ENCODE results near the gene ETFBKMT.
A peak's percentile ranks its signal among the peaks of the same experiment; 100 is the strongest.

The ETFBKMT gene

DNA sequence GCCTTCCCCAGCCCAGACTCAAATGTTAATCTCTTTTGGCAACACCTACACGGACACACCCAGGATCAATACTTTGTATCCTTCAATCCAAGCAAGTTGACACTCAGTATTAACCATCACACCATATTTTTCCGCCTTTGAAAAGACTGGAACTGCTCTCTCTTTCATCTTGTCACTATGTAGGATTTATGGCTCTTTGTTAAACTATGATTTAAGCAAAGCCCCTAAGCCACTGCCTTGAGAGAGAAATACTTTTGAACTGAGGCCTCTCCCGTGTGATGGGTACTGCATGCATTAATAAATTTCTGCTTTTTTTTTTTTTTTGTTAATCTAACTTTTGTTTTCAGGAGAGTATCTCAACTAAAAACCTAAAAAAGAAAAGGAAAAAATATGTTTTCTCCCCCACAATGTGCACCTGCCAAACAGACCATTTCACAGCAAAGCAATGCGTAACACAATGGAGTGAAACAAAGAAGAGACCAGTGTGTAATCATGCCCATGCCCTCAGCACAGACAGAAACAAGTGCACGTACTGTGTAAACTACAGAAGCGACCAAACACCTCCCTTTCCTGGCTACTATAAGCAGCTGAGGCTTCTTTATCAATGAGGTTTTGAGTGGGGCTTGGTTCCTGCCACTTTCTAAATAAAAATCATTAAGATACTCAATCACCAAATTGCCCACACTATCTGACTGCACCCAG, 28.3 kb upstream of the ETFBKMT start:
- Histone ChIP-seq H3K36me3 (ENCODE audit: control insufficient read depth in 2 of 2, insufficient read depth in 2 of 2, low read length in 2 of 2) (no peaks in the 10 kb centered on the region), H3K9ac (ENCODE audit: low read depth in 1 of 2, low read length in 2 of 2) (no peak overlapping the region), H3K27ac (ENCODE audit: low read depth in 2 of 2, low read length in 2 of 2) (no peak overlapping the region), H3K4me3 (ENCODE audit: low read length in 2 of 2) (no peak overlapping the region), H3K9me3 (ENCODE audit: control insufficient read depth in 2 of 2, low read length in 2 of 2) (no peaks in the 10 kb centered on the region), H3K4me1 (ENCODE audit: control insufficient read depth in 2 of 2, insufficient read depth in 2 of 2, low read length in 2 of 2) (no peaks in the 10 kb centered on the region), H3K27me3 (ENCODE audit: control insufficient read depth in 2 of 2, insufficient read depth in 2 of 2, low read length in 2 of 2) (no peaks in the 10 kb centered on the region)

DNA sequence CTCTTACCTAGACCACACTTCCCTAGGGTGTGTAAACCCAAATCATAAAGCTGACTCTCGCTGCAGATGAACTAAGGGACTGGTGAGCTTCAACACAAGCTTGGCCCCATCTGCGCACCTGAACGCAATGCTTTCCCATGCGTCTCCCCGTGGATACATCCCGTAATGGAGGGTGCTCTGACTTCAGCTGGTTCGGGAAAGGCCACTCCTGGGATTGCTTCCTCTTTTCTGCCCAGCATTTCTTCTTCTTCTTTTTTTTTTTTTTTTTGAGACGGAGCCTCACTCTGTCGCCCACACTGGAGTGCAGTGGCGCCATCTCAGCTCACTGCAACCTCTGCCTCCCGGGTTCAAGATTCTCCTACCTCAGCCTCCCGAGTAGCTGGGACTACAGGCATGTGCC, 27.7 kb upstream of the ETFBKMT start:
- no peak overlapping the region for H3K27ac ChIP-seq (ENCODE audit: low read depth in 2 of 2, low read length in 2 of 2)
- H3K36me3 ChIP-seq (ENCODE audit: control insufficient read depth in 2 of 2, insufficient read depth in 2 of 2, low read length in 2 of 2) = no peaks in the 10 kb centered on the region
- H3K9me3 ChIP-seq (ENCODE audit: control insufficient read depth in 2 of 2, low read length in 2 of 2) = no peaks in the 10 kb centered on the region

DNA sequence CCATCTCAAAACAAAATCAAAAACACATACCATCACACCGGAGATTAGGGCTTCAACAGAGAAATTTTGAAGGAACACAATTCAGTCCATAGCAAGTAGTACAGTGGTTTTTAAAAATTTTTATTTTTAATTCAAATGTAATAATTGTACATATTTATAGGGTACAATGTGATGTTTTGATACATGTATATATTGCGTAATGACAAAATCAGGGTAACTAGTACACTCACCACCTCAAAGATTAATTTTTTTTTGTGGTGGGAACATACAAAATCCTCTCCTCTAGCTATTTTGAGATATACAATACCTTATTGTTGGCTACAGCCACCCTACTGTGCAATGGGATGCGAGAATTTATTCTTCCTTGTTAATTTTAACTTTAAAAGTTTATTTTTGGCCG, 26.0 kb upstream of the ETFBKMT start:
- H3K27ac ChIP-seq (ENCODE audit: low read depth in 2 of 2, low read length in 2 of 2) = no peak overlapping the region

More for the DNA sequence above, 27.7 kb upstream of the ETFBKMT start:
- Histone ChIP-seq H3K4me1 (ENCODE audit: control insufficient read depth in 2 of 2, insufficient read depth in 2 of 2, low read length in 2 of 2) (peaks cover 0 to under 1% of the 10 kb centered on the region in 2 donors), H3K4me3 (ENCODE audit: low read length in 2 of 2) (no peak overlapping the region), H3K9ac (ENCODE audit: low read depth in 1 of 2, low read length in 2 of 2) (no peak overlapping the region), H3K27me3 (ENCODE audit: control insufficient read depth in 2 of 2, insufficient read depth in 2 of 2, low read length in 2 of 2) (no peaks in the 10 kb centered on the region)

DNA sequence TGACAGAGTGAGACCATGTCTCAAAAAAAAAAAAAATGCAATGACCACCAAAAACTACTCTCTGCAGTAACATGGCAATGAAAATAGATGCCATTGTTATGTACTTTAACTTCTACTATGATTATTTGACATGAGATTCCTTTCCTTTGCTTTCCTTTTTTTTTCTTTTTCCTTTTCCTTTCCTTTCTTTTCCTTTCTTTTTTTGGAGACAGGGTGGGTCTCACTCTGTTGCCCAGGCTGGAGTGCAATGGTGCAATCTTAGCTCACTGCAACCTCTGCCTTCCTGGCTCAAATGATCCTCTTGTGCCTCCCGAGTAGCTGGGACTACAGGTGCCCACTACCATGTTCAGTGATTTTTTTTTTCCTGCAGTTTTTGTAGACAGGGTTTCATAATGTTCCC, 24.9 kb upstream of the ETFBKMT start:
- H3K36me3 ChIP-seq (ENCODE audit: control insufficient read depth in 2 of 2, insufficient read depth in 2 of 2, low read length in 2 of 2) = no peaks in the 10 kb centered on the region
- H3K9me3 ChIP-seq (ENCODE audit: control insufficient read depth in 2 of 2, low read length in 2 of 2) = no peaks in the 10 kb centered on the region
- peaks cover 0 to 2% of the 10 kb centered on the region in 2 donors for H3K4me1 ChIP-seq (ENCODE audit: control insufficient read depth in 2 of 2, insufficient read depth in 2 of 2, low read length in 2 of 2)
- H3K27ac ChIP-seq (ENCODE audit: low read depth in 2 of 2, low read length in 2 of 2) = no peak overlapping the region
- no peak overlapping the region for H3K4me3 ChIP-seq (ENCODE audit: low read length in 2 of 2)
- H3K27me3 ChIP-seq (ENCODE audit: control insufficient read depth in 2 of 2, insufficient read depth in 2 of 2, low read length in 2 of 2) = no peaks in the 10 kb centered on the region
- H3K9ac ChIP-seq (ENCODE audit: low read depth in 1 of 2, low read length in 2 of 2) = no peak overlapping the region

More for the DNA sequence above, 26.0 kb upstream of the ETFBKMT start:
- peaks cover 0 to 2% of the 10 kb centered on the region in 2 donors for H3K4me1 ChIP-seq (ENCODE audit: control insufficient read depth in 2 of 2, insufficient read depth in 2 of 2, low read length in 2 of 2)
- no peaks in the 10 kb centered on the region for H3K9me3 ChIP-seq (ENCODE audit: control insufficient read depth in 2 of 2, low read length in 2 of 2)
- no peaks in the 10 kb centered on the region for H3K36me3 ChIP-seq (ENCODE audit: control insufficient read depth in 2 of 2, insufficient read depth in 2 of 2, low read length in 2 of 2)
- H3K27me3 ChIP-seq (ENCODE audit: control insufficient read depth in 2 of 2, insufficient read depth in 2 of 2, low read length in 2 of 2) = no peaks in the 10 kb centered on the region
- H3K9ac ChIP-seq (ENCODE audit: low read depth in 1 of 2, low read length in 2 of 2) = no peak overlapping the region
- H3K4me3 ChIP-seq (ENCODE audit: low read length in 2 of 2) = no peak overlapping the region

DNA sequence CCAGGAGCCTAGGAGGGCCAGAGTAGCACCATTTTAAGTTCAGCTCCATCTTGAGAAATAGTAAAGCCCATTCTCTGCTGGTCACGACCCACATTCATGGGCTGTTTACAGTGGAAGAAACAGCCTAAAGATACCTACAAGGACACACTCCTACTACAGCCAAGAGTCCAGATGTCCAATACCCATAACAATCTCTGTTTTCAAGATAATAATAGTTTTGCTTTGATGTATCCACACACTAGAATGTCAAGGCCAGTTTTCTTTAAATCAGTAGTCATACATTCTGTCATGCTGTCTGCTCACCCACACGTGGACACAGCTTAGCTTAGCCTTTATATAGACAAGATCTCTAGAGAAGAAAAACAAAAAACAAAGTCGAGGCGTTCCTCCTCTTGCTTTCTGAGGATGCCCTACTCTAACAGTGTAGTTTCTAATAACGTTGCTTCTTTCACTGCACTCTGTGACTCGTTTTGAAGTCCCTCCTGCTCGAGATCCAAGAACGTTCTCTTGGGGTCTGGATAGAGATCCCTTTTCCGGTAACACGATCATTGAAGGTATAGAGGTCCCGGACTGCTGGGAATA, 17.9 kb upstream of the ETFBKMT start:
- H3K9me3 ChIP-seq (ENCODE audit: control insufficient read depth in 2 of 2, low read length in 2 of 2) = no peaks in the 10 kb centered on the region
- no peaks in the 10 kb centered on the region for H3K27me3 ChIP-seq (ENCODE audit: control insufficient read depth in 2 of 2, insufficient read depth in 2 of 2, low read length in 2 of 2)
- H3K36me3 ChIP-seq (ENCODE audit: control insufficient read depth in 2 of 2, insufficient read depth in 2 of 2, low read length in 2 of 2) = no peaks in the 10 kb centered on the region
- H3K9ac ChIP-seq (ENCODE audit: low read depth in 1 of 2, low read length in 2 of 2) = no peak overlapping the region
- no peak overlapping the region for H3K27ac ChIP-seq (ENCODE audit: low read depth in 2 of 2, low read length in 2 of 2)
- H3K4me3 ChIP-seq (ENCODE audit: low read length in 2 of 2) = no peak overlapping the region
- peaks cover 0 to 2% of the 10 kb centered on the region in 2 donors for H3K4me1 ChIP-seq (ENCODE audit: control insufficient read depth in 2 of 2, insufficient read depth in 2 of 2, low read length in 2 of 2)

DNA sequence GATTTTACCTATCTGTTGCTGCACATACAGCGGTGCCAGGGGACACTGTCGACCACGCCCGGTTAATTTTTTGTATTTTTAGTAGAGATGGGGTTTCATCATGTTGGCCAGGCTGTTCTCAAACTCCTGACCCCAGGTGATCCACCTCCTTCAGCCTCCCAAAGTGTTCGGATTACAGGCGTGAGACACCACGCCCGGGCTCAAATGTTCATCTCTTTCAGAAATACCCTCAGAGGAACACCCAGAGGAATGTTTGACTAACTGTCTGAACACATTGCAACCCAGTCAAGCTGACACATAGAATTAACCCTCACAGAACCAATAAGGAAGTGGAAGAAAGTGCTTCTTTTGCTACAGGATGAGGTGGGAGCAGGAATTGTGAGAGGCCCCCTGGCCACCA, 15.0 kb upstream of the ETFBKMT start:
- Histone ChIP-seq H3K4me1 (ENCODE audit: control insufficient read depth in 2 of 2, insufficient read depth in 2 of 2, low read length in 2 of 2) (no peaks in the 10 kb centered on the region), H3K4me3 (ENCODE audit: low read length in 2 of 2) (no peak overlapping the region), H3K9ac (ENCODE audit: low read depth in 1 of 2, low read length in 2 of 2) (no peak overlapping the region), H3K27ac (ENCODE audit: low read depth in 2 of 2, low read length in 2 of 2) (no peak overlapping the region), H3K9me3 (ENCODE audit: control insufficient read depth in 2 of 2, low read length in 2 of 2) (no peaks in the 10 kb centered on the region), H3K27me3 (ENCODE audit: control insufficient read depth in 2 of 2, insufficient read depth in 2 of 2, low read length in 2 of 2) (no peaks in the 10 kb centered on the region), H3K36me3 (ENCODE audit: control insufficient read depth in 2 of 2, insufficient read depth in 2 of 2, low read length in 2 of 2) (no peaks in the 10 kb centered on the region)

DNA sequence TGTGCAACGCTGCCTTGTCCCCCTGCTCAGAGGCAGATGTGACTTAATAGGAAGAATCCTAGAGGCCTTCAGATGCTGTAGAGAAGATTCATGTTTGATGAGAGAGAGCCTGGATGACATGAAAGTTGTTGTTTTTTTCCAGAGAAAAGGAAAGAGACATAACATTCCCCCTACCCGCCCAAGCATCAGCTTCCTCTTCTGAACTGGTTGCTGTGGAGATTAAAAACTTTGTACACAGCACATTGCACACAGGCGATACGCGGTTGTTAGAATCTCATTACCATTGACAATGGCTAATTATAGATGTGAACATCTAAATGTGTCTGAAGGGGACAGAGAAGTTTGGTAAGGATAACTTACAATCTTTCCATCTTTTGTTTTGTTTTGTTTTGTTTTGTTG, 13.6 kb upstream of the ETFBKMT start:
- Histone ChIP-seq H3K9ac (ENCODE audit: low read depth in 1 of 2, low read length in 2 of 2) (no peak overlapping the region), H3K4me3 (ENCODE audit: low read length in 2 of 2) (no peak overlapping the region), H3K9me3 (ENCODE audit: control insufficient read depth in 2 of 2, low read length in 2 of 2) (no peaks in the 10 kb centered on the region), H3K27ac (ENCODE audit: low read depth in 2 of 2, low read length in 2 of 2) (no peak overlapping the region), H3K27me3 (ENCODE audit: control insufficient read depth in 2 of 2, insufficient read depth in 2 of 2, low read length in 2 of 2) (no peaks in the 10 kb centered on the region), H3K4me1 (ENCODE audit: control insufficient read depth in 2 of 2, insufficient read depth in 2 of 2, low read length in 2 of 2) (peaks cover 3 to 5% of the 10 kb centered on the region in 2 donors), H3K36me3 (ENCODE audit: control insufficient read depth in 2 of 2, insufficient read depth in 2 of 2, low read length in 2 of 2) (no peaks in the 10 kb centered on the region)

DNA sequence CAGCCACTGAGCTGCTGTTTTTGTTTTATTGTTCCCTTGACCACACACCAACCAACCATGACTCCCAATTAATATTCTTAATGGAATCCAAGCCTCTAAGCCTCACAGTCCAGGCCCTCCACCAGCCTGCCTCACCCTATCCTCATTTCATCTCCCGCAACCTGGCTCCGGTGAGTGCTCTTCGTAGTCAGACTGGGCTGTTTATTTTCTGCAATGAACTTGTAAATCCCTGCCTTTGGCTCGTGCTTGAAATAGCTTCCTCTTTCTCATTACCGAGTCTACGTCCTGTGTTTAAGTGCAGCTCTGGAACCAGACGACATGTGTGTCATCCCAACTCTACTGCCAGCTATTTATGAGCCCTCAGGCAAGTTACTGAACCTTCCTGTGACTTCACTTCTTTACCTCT, 12.4 kb upstream of the ETFBKMT start:
- H3K4me1 ChIP-seq (ENCODE audit: control insufficient read depth in 2 of 2, insufficient read depth in 2 of 2, low read length in 2 of 2) = peaks cover 3 to 5% of the 10 kb centered on the region in 2 donors
- H3K27me3 ChIP-seq (ENCODE audit: control insufficient read depth in 2 of 2, insufficient read depth in 2 of 2, low read length in 2 of 2) = no peaks in the 10 kb centered on the region
- H3K9me3 ChIP-seq (ENCODE audit: control insufficient read depth in 2 of 2, low read length in 2 of 2) = no peaks in the 10 kb centered on the region
- no peaks in the 10 kb centered on the region for H3K36me3 ChIP-seq (ENCODE audit: control insufficient read depth in 2 of 2, insufficient read depth in 2 of 2, low read length in 2 of 2)
- H3K27ac ChIP-seq (ENCODE audit: low read depth in 2 of 2, low read length in 2 of 2) = peak overlapping the region in 1 of 2 donors; percentile 22
- no peak overlapping the region for H3K4me3 ChIP-seq (ENCODE audit: low read length in 2 of 2)
- H3K9ac ChIP-seq (ENCODE audit: low read depth in 1 of 2, low read length in 2 of 2) = no peak overlapping the region

DNA sequence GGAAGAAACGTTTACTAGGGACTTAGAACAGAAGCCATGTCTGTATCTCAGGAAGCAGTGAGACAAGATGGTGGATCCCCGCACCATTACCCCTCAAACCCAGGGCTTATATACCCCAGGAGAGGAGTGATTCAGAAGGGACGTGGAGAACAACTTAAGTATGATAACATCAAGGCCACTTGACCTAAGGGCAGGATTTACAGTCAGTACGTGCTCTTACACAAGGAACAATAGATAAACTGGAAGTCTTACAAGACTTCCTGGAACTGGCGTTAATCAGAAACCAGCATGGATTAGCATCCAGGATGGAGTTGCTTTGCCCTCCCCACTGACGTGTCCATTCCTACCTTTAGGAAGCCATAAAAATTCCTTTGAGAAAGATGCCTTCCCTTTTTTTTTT, 8.6 kb upstream of the ETFBKMT start:
- Histone ChIP-seq H3K27ac (ENCODE audit: low read depth in 2 of 2, low read length in 2 of 2) (peak overlapping the region; percentile 50 to 62), H3K9ac (ENCODE audit: low read depth in 1 of 2, low read length in 2 of 2) (no peak overlapping the region), H3K4me1 (ENCODE audit: control insufficient read depth in 2 of 2, insufficient read depth in 2 of 2, low read length in 2 of 2) (peaks cover 6 to 12% of the 10 kb centered on the region in 2 donors), H3K9me3 (ENCODE audit: control insufficient read depth in 2 of 2, low read length in 2 of 2) (no peaks in the 10 kb centered on the region), H3K36me3 (ENCODE audit: control insufficient read depth in 2 of 2, insufficient read depth in 2 of 2, low read length in 2 of 2) (no peaks in the 10 kb centered on the region), H3K27me3 (ENCODE audit: control insufficient read depth in 2 of 2, insufficient read depth in 2 of 2, low read length in 2 of 2) (no peaks in the 10 kb centered on the region), H3K4me3 (ENCODE audit: low read length in 2 of 2) (peak overlapping the region in 1 of 2 donors; percentile 17)

DNA sequence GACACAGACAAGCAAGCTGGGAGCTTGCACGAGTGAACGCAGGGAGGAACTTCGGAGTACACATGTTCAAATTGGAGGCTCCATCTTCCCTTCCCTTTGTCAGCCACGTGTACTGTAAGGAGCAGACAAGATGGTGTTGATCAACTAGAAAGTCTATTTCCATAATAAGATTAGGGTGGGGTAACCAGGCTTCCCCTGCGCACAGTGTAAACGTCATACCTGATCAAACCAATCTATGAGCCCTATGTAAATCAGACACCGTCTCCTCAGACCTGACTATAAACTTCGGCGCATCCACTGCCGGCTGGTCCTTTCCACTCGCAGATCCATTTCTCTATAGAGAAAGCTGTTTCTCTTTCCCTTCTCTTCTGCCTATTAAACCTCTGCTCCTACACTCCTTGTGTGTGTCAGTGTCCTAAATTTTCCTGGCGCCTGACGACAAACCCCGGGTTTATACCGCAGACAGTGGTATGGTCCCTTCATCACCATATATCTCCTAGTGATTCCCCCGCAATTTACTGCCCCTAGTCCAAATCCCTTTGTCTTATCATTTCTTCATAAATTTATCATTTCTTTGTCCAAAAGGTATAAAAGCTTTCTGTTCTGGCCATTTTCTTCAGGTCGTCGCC, 7.5 kb upstream of the ETFBKMT start:
- Histone ChIP-seq H3K4me1 (ENCODE audit: control insufficient read depth in 2 of 2, insufficient read depth in 2 of 2, low read length in 2 of 2) (peaks cover 6 to 12% of the 10 kb centered on the region in 2 donors), H3K27me3 (ENCODE audit: control insufficient read depth in 2 of 2, insufficient read depth in 2 of 2, low read length in 2 of 2) (no peaks in the 10 kb centered on the region), H3K27ac (ENCODE audit: low read depth in 2 of 2, low read length in 2 of 2) (peak overlapping the region in 1 of 2 donors; percentile 23), H3K4me3 (ENCODE audit: low read length in 2 of 2) (no peak overlapping the region), H3K36me3 (ENCODE audit: control insufficient read depth in 2 of 2, insufficient read depth in 2 of 2, low read length in 2 of 2) (no peaks in the 10 kb centered on the region), H3K9me3 (ENCODE audit: control insufficient read depth in 2 of 2, low read length in 2 of 2) (no peaks in the 10 kb centered on the region), H3K9ac (ENCODE audit: low read depth in 1 of 2, low read length in 2 of 2) (no peak overlapping the region)

All from mucosa of rectum (tissue), 2 donors.